ENCODE results near the gene MS4A3. TPM values are rescaled to one million over a fixed set of nuclear protein-coding genes. Genes with fewer than 3 reads are reported as not detected.
"Not testable (repeated sequence)": the region's sequence is repeated elsewhere in the genome, so short reads cannot be mapped to it uniquely, and the experiment has no call there.

Gene MS4A3
- total RNA-seq, 1 experiment from 2014 or later, result not detected

DNA sequence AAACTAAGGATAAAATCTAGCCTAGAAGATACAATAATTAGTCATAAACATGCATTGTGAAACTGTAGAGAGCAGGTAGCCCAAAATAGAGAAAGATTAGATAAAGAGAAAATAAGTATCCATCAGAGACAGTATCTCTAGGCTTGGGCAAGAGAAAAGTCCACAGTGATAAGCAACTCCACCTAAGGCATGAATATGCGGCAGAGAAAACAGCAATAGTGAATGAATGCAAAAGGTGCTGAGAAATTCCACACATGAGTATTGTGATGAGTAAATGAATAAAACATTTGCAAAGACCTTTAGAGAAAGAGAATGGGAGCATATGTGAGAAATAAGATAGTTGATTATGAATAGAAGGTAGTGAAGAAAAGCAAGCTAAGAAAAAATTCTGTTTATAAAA lies 40.7 kb downstream of the MS4A3 start:
- Histone ChIP-seq H3K9ac (ENCODE audit: low read length) (no peak overlapping the region), H3K27ac (ENCODE audit: low read length) (no peak overlapping the region), H3K9me3 (ENCODE audit: low read length) (no peaks in the 10 kb centered on the region), H3K4me2 (ENCODE audit: low read length) (no peak overlapping the region), H3F3A (ENCODE audit: low read length, unreplicated experiment) (no peaks in the 10 kb centered on the region), H3K9me2 (replicated peaks; ENCODE audit: low read length) (no peaks in the 10 kb centered on the region), H2AFZ (ENCODE audit: low read length) (no peak overlapping the region), H3K4me3 (ENCODE audit: low read length) (no peak overlapping the region), H3K4me1 (ENCODE audit: insufficient read depth, low read length) (peaks cover 6% of the 10 kb centered on the region; the same call in 1 of the 2 replicates), H3K27me3 (ENCODE audit: low read length) (no peaks in the 10 kb centered on the region), H3K36me3 (ENCODE audit: low read depth, low read length) (no peaks in the 10 kb centered on the region), H3K79me2 (ENCODE audit: low read length) (no peaks in the 10 kb centered on the region), H4K20me1 (ENCODE audit: low read length) (no peaks in the 10 kb centered on the region)
- POLR2A ChIA-PET (ENCODE audit: unreplicated experiment), result no interaction called here
- ATAC-seq (no peak), DNase-seq (no peak)
- intact Hi-C loops (cut with micrococcal nuclease), result no loop called here
- no TSS peak for BruUV-seq (replicated peaks)
- TF ChIP-seq, protein P1, sequence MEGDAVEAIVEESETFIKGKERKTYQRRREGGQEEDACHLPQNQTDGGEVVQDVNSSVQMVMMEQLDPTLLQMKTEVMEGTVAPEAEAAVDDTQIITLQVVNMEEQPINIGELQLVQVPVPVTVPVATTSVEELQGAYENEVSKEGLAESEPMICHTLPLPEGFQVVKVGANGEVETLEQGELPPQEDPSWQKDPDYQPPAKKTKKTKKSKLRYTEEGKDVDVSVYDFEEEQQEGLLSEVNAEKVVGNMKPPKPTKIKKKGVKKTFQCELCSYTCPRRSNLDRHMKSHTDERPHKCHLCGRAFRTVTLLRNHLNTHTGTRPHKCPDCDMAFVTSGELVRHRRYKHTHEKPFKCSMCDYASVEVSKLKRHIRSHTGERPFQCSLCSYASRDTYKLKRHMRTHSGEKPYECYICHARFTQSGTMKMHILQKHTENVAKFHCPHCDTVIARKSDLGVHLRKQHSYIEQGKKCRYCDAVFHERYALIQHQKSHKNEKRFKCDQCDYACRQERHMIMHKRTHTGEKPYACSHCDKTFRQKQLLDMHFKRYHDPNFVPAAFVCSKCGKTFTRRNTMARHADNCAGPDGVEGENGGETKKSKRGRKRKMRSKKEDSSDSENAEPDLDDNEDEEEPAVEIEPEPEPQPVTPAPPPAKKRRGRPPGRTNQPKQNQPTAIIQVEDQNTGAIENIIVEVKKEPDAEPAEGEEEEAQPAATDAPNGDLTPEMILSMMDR (conservative IDR thresholded peaks at IDR 0.05; ENCODE audit: low read depth, low read length), result no peak
- TF ChIP-seq EZH2phosphoT487 (IDR thresholded peaks at IDR 0.05; ENCODE audit: borderline replicate concordance, low read length) (no peak), EZH2 (IDR thresholded peaks at IDR 0.05; ENCODE audit: low read length, unreplicated experiment) (no peak)
- CTCF ChIA-PET, result no interaction called here

- Histone ChIP-seq H3K9ac (ENCODE audit: low read length) (no peak overlapping the region), H3K9me2 (replicated peaks; ENCODE audit: low read length) (no peaks in the 10 kb centered on the region), H3K79me2 (ENCODE audit: low read length) (no peaks in the 10 kb centered on the region), H3K27me3 (ENCODE audit: low read length) (no peaks in the 10 kb centered on the region), H2AFZ (ENCODE audit: low read length) (no peak overlapping the region), H3K36me3 (ENCODE audit: low read depth, low read length) (no peaks in the 10 kb centered on the region), H3K27ac (ENCODE audit: low read length) (no peak overlapping the region), H4K20me1 (ENCODE audit: low read length) (no peaks in the 10 kb centered on the region), H3K9me3 (ENCODE audit: low read length) (no peaks in the 10 kb centered on the region), H3K4me2 (ENCODE audit: low read length) (no peak overlapping the region), H3F3A (ENCODE audit: low read length, unreplicated experiment) (no peaks in the 10 kb centered on the region), H3K4me1 (ENCODE audit: insufficient read depth, low read length) (peaks cover 6% of the 10 kb centered on the region; the same call in 1 of the 2 replicates), H3K4me3 (ENCODE audit: low read length) (no peak overlapping the region)
- CTCF ChIA-PET, result no interaction called here
- POLR2A ChIA-PET (ENCODE audit: unreplicated experiment), result no interaction called here
- intact Hi-C loops (cut with micrococcal nuclease), result no loop called here
- DNase-seq, result peak; percentile 54
- TF ChIP-seq EZH2 (IDR thresholded peaks at IDR 0.05; ENCODE audit: low read length, unreplicated experiment) (no peak), EZH2phosphoT487 (IDR thresholded peaks at IDR 0.05; ENCODE audit: borderline replicate concordance, low read length) (no peak)
- TF ChIP-seq, protein P1 (conservative IDR thresholded peaks at IDR 0.05; ENCODE audit: low read depth, low read length), result no peak
- no TSS peak for BruUV-seq (replicated peaks)
- no peak for ATAC-seq
These were observed 42.0 kb downstream of the MS4A3 start for GRCh38 chr11:60098508-60098907.

DNA sequence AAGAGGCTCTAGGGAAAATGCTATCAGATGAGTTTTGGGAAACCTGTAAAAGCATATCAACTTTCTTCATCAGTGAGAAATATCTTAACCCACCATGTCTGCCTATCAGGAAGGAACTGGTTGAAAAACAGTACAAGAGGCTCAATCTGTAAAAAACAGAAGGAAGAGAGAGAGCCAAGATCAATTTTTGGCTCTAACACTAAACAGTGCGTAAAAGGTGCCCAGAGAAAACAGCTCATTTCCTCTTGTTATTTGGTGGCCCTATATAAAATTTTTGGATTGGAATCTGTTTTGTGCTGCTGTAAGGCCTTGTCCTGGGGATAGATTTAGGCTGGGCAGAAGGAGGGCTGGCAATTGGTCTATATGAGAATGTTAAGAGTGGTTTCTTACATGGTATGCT lies 44.1 kb downstream of the MS4A3 start:
- no peak overlapping the region for H3K27ac ChIP-seq (ENCODE audit: low read length)
- H3K9ac ChIP-seq (ENCODE audit: low read length), result no peak overlapping the region
- no peaks in the 10 kb centered on the region for H3K36me3 ChIP-seq (ENCODE audit: low read depth, low read length)
- H3K4me2 ChIP-seq (ENCODE audit: low read length), result no peak overlapping the region
- ChIA-PET POLR2A (ENCODE audit: unreplicated experiment) (no interaction called here), CTCF (no interaction called here)
- H4K20me1 ChIP-seq (ENCODE audit: low read length), result no peaks in the 10 kb centered on the region
- DNase-seq (no peak), ATAC-seq (no peak)
- H3K79me2 ChIP-seq (ENCODE audit: low read length), result no peaks in the 10 kb centered on the region
- no peaks in the 10 kb centered on the region for H3K27me3 ChIP-seq (ENCODE audit: low read length)
- no peak overlapping the region for H3K4me3 ChIP-seq (ENCODE audit: low read length)
- peaks cover 6% of the 10 kb centered on the region; the same call in 1 of the 2 replicates for H3K4me1 ChIP-seq (ENCODE audit: insufficient read depth, low read length)
- TF ChIP-seq EZH2 (IDR thresholded peaks at IDR 0.05; ENCODE audit: low read length, unreplicated experiment) (no peak), EZH2phosphoT487 (IDR thresholded peaks at IDR 0.05; ENCODE audit: borderline replicate concordance, low read length) (no peak)
- TF ChIP-seq, protein P1 (conservative IDR thresholded peaks at IDR 0.05; ENCODE audit: low read depth, low read length), result no peak
- H3K9me2 ChIP-seq (replicated peaks; ENCODE audit: low read length), result no peaks in the 10 kb centered on the region
- no peaks in the 10 kb centered on the region for H3K9me3 ChIP-seq (ENCODE audit: low read length)
- no peaks in the 10 kb centered on the region for H3F3A ChIP-seq (ENCODE audit: low read length, unreplicated experiment)
- no peak overlapping the region for H2AFZ ChIP-seq (ENCODE audit: low read length)
- BruUV-seq (replicated peaks), result no TSS peak
- intact Hi-C loops (cut with micrococcal nuclease), result no loop called here

- not testable (repeated sequence) for H3K4me2 ChIP-seq (ENCODE audit: low read length)
These were observed 44.9 kb downstream of the MS4A3 start for GRCh38 chr11:60101368-60101767.

More at GRCh38 chr11:60101368-60101767, 44.9 kb downstream of the MS4A3 start:
- H3K9me2 ChIP-seq (replicated peaks; ENCODE audit: low read length); ATAC-seq; CTCF ChIA-PET; H3K27ac ChIP-seq (ENCODE audit: low read length); H4K20me1 ChIP-seq (ENCODE audit: low read length); H3K9me3 ChIP-seq (ENCODE audit: low read length); H3K36me3 ChIP-seq (ENCODE audit: low read depth, low read length); H2AFZ ChIP-seq (ENCODE audit: low read length); H3K9ac ChIP-seq (ENCODE audit: low read length); BruUV-seq (replicated peaks); H3K27me3 ChIP-seq (ENCODE audit: low read length); H3K4me1 ChIP-seq (ENCODE audit: insufficient read depth, low read length); POLR2A ChIA-PET (ENCODE audit: unreplicated experiment); H3F3A ChIP-seq (ENCODE audit: low read length, unreplicated experiment); H3K79me2 ChIP-seq (ENCODE audit: low read length); intact Hi-C loops (cut with micrococcal nuclease); H3K4me3 ChIP-seq (ENCODE audit: low read length); DNase-seq: not testable (repeated sequence)
